ENCODE data around the gene MYO3B.

The MYO3B gene

GRCh38 chr2:170336408-170336807, 158.5 kb downstream of the MYO3B start:
- no peak for TF ChIP-seq EZH2 (IDR thresholded peaks at IDR 0.05; ENCODE audit: borderline replicate concordance, low read depth, low read length, severe bottlenecking)
- no peak for TF ChIP-seq CTCF (IDR thresholded peaks at IDR 0.05; ENCODE audit: borderline replicate concordance, extremely low read depth, low read length, poor library complexity, severe bottlenecking)
- no peak overlapping the region for H3K9ac ChIP-seq (ENCODE audit: low read depth, low read length)
- no peak for DNase-seq
- no peak overlapping the region for H3K27ac ChIP-seq (ENCODE audit: low read length)
- no peaks in the 10 kb centered on the region for H4K20me1 ChIP-seq (ENCODE audit: insufficient read depth, low read length)
- ATAC-seq (ENCODE audit: insufficient read depth, low read depth): no peak
- H3K9me3 ChIP-seq (ENCODE audit: insufficient read depth, low read length, severe bottlenecking): no peaks in the 10 kb centered on the region
- H3K4me2 ChIP-seq (ENCODE audit: insufficient read depth, low read length): no peak overlapping the region
- no peaks in the 10 kb centered on the region for H3K36me3 ChIP-seq (ENCODE audit: insufficient read depth, low read length)
- H3K27me3 ChIP-seq (ENCODE audit: insufficient read depth, low read length, poor library complexity): peaks cover 9% of the 10 kb centered on the region
- H3K4me3 ChIP-seq (ENCODE audit: low read depth in 1 of 2, low read length in 2 of 2): no peak overlapping the region
- H3K79me2 ChIP-seq (ENCODE audit: insufficient read depth, low read length): no peaks in the 10 kb centered on the region
- H3K4me1 ChIP-seq (ENCODE audit: insufficient read depth, low read length): no peaks in the 10 kb centered on the region
- H2AFZ ChIP-seq (ENCODE audit: low read depth, low read length): no peak overlapping the region

- ATAC-seq (ENCODE audit: insufficient read depth, low read depth) (no peak), DNase-seq (no peak)
- no peaks in the 10 kb centered on the region for H3K9me3 ChIP-seq (ENCODE audit: insufficient read depth, low read length, severe bottlenecking)
- no peak overlapping the region for H3K27ac ChIP-seq (ENCODE audit: low read length)
- H3K4me2 ChIP-seq (ENCODE audit: insufficient read depth, low read length): no peak overlapping the region
- H3K79me2 ChIP-seq (ENCODE audit: insufficient read depth, low read length): no peaks in the 10 kb centered on the region
- H3K4me1 ChIP-seq (ENCODE audit: insufficient read depth, low read length): no peaks in the 10 kb centered on the region
- H2AFZ ChIP-seq (ENCODE audit: low read depth, low read length): no peak overlapping the region
- H3K27me3 ChIP-seq (ENCODE audit: insufficient read depth, low read length, poor library complexity): peaks cover 9% of the 10 kb centered on the region
- TF ChIP-seq EZH2 (IDR thresholded peaks at IDR 0.05; ENCODE audit: borderline replicate concordance, low read depth, low read length, severe bottlenecking) (no peak), CTCF (IDR thresholded peaks at IDR 0.05; ENCODE audit: borderline replicate concordance, extremely low read depth, low read length, poor library complexity, severe bottlenecking) (no peak)
- peak overlapping the region in 1 of 2 experiments; percentile 18; a peak in 1 of 4 replicates for H3K4me3 ChIP-seq (ENCODE audit: low read depth in 1 of 2, low read length in 2 of 2)
- H3K36me3 ChIP-seq (ENCODE audit: insufficient read depth, low read length): no peaks in the 10 kb centered on the region
- H4K20me1 ChIP-seq (ENCODE audit: insufficient read depth, low read length): no peaks in the 10 kb centered on the region
- H3K9ac ChIP-seq (ENCODE audit: low read depth, low read length): no peak overlapping the region
These were observed 159.0 kb downstream of the MYO3B start for GRCh38 chr2:170336916-170337315.

- H3K27me3 ChIP-seq (ENCODE audit: insufficient read depth, low read length, poor library complexity): peaks cover 9% of the 10 kb centered on the region
- no peak overlapping the region for H2AFZ ChIP-seq (ENCODE audit: low read depth, low read length)
- ATAC-seq (ENCODE audit: insufficient read depth, low read depth) (no peak), DNase-seq (no peak)
- H3K9me3 ChIP-seq (ENCODE audit: insufficient read depth, low read length, severe bottlenecking): no peaks in the 10 kb centered on the region
- H3K4me3 ChIP-seq (ENCODE audit: low read depth in 1 of 2, low read length in 2 of 2): no peak overlapping the region
- H3K27ac ChIP-seq (ENCODE audit: low read length): no peak overlapping the region
- H3K79me2 ChIP-seq (ENCODE audit: insufficient read depth, low read length): no peaks in the 10 kb centered on the region
- no peak overlapping the region for H3K9ac ChIP-seq (ENCODE audit: low read depth, low read length)
- H3K4me2 ChIP-seq (ENCODE audit: insufficient read depth, low read length): no peak overlapping the region
- no peak for TF ChIP-seq CTCF (IDR thresholded peaks at IDR 0.05; ENCODE audit: borderline replicate concordance, extremely low read depth, low read length, poor library complexity, severe bottlenecking)
- TF ChIP-seq EZH2 (IDR thresholded peaks at IDR 0.05; ENCODE audit: borderline replicate concordance, low read depth, low read length, severe bottlenecking): no peak
- no peaks in the 10 kb centered on the region for H3K36me3 ChIP-seq (ENCODE audit: insufficient read depth, low read length)
- no peaks in the 10 kb centered on the region for H3K4me1 ChIP-seq (ENCODE audit: insufficient read depth, low read length)
- no peaks in the 10 kb centered on the region for H4K20me1 ChIP-seq (ENCODE audit: insufficient read depth, low read length)
These were observed 161.4 kb downstream of the MYO3B start for GRCh38 chr2:170339322-170339721.

Measured in DND-41 (cell line).